ENCODE results near the gene AGPAT3. TPM values are rescaled to one million over a fixed set of nuclear protein-coding genes. Genes with fewer than 3 reads are reported as not detected.

Gene AGPAT3
- polyA plus RNA-seq, 6 donors from 2014 or later: 6.4 to 11.9 (median 8.1) TPM

DNA sequence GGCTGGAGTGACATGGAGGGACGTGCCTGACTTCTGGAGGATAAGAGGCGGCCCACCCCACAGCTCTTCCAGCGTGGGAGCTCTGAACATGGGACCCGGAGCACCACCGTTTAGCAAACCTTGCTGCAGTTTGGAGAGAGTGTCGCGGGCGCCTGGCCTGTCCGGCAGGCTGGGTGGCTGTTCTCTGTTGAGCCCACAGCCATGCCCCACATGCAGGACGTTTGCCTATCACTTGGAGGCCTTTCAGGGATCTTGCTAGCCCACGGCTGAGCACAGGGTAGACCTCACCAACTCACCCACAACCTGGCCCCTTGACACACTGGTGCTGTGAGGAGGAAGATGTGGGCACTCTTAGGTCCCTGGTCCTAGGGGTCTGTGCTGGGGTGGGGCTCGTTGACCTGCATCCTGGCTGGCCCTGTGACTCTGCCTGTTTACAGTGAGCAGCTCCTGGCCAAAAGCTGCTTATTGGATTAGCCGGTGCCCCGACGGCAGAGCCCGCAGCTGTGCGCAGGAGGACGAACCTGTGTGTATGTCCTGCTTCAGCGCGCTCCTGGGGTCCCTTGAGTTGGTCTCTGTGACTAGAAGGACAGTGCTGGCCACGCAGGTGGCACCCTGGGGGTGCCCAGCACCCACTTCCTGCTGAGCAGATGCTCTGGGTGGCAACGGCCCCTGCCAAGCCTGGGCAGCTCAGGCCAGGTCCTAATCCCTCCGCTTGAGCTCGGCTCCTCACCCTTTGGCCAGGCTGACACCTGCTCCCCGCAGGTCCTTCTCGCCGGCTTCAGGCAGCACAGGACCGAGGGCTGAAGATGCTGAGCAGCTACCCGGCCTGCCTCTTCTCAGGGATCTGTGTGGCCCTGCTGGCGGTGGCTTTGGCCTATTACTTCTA is 74.7 kb downstream of the AGPAT3 start:
- no peak for DNase-seq
- peak overlapping the region; percentile 6 to 93 (median 82) for H3K4me3 Mint-ChIP-seq
- no peaks in the 10 kb centered on the region for H3K27me3 Mint-ChIP-seq
- H3K36me3 Mint-ChIP-seq: no peaks in the 10 kb centered on the region
- peaks cover 21 to 32% (median 30%) of the 10 kb centered on the region in 3 donors for H3K4me1 Mint-ChIP-seq
- no peak for ATAC-seq (ENCODE audit: low read depth in 2 of 2)
- peak overlapping the region in 4 of 6 donors; percentile 20 to 84 (median 57) for H3K27ac Mint-ChIP-seq
- H3K9me3 Mint-ChIP-seq: no peaks in the 10 kb centered on the region

DNA sequence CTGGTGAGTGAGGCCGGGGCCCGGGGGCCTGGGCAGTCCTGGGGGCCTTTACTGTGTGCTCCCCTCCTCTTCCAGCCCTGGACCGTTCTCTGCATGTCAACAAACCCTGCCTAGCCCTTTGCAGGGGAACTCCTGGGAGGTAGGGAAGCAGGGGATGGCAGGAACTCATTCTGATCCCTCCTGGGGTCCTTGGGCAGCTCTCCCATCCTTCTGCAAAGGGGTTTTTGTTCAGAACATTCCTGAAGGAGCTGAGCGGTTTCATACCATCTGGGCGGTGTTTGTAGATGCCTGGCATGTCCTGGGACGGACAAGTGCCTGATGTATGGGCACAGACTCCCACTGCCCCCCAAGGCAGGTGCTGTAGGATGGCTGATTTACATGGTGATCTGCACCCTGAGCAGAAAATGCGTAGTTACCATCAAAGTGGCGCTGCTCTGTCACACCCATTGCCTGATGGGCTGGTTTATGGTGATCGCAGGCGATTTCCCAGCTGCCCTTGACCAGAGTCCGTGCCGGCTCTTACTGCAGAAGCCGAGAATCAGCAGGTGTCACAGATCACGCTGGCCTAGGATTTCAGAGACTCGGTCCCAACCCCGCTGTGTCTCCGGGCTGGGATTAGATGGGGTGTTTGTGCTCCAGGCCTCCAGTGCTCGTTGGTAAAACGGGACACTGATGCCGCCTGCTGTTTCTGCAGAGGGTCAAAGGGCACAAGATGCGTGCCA is 75.5 kb downstream of the AGPAT3 start:
- H3K4me1 Mint-ChIP-seq: peaks cover 21 to 32% (median 30%) of the 10 kb centered on the region in 3 donors
- no peaks in the 10 kb centered on the region for H3K9me3 Mint-ChIP-seq
- peak overlapping the region in 2 of 6 donors; percentile 20 to 37 for H3K27ac Mint-ChIP-seq
- no peak for DNase-seq
- ATAC-seq (ENCODE audit: low read depth in 2 of 2): no peak
- H3K36me3 Mint-ChIP-seq: no peaks in the 10 kb centered on the region
- H3K27me3 Mint-ChIP-seq: no peaks in the 10 kb centered on the region
- H3K4me3 Mint-ChIP-seq: no peak overlapping the region

DNA sequence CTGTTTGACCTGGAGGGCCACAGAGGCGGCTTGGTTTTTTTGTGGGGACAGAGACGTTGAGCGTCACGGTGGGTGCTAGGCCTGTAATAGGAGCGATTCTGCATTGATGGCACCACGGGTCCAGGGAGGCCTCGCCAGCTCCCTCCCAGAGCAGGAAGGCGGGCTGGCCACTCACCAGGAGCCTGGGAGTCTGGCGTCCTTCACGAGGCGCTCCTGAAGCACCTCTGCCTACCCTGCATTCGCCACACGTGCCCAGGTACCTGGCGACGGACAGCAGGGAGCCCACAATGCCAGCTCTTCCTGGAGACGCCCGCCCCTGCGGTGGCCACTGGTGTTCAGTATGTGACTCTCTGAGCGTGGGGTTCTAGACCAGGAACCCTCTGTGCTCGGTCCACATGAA is 77.2 kb downstream of the AGPAT3 start:
- Mint-ChIP-seq H3K27me3 (no peaks in the 10 kb centered on the region), H3K4me1 (peaks cover 21 to 30% (median 22%) of the 10 kb centered on the region in 3 donors), H3K27ac (no peak overlapping the region), H3K36me3 (no peaks in the 10 kb centered on the region), H3K4me3 (no peak overlapping the region), H3K9me3 (no peaks in the 10 kb centered on the region)
- DNase-seq (no peak), ATAC-seq (ENCODE audit: low read depth in 2 of 2) (no peak)

DNA sequence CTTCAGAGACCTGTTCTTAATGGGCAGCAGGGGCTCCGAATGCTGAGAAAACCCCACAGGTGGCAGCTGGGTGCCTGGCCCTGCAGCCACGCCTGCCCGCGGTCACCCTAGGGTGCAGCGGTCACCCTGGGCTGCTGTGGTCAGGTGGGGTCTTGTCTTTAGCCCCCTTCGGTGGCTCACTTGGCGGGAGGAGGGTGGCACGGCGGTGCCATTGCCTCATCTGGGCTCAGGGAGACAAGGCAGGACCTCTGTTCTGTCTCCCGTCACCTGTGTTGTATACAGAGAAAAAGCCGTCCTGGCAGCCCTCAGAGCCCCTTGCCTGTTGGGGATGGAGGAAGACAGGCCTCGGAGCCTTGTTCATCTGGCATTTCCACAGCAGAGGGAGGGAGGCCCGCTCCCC is 77.6 kb downstream of the AGPAT3 start:
- no peak overlapping the region for H3K27ac Mint-ChIP-seq
- DNase-seq: no peak
- H3K4me1 Mint-ChIP-seq: peaks cover 17 to 26% (median 18%) of the 10 kb centered on the region in 3 donors
- no peaks in the 10 kb centered on the region for H3K27me3 Mint-ChIP-seq
- no peaks in the 10 kb centered on the region for H3K36me3 Mint-ChIP-seq
- ATAC-seq (ENCODE audit: low read depth in 2 of 2): no peak
- peak overlapping the region in 1 of 8 donors; percentile 5 for H3K4me3 Mint-ChIP-seq
- H3K9me3 Mint-ChIP-seq: no peaks in the 10 kb centered on the region

DNA sequence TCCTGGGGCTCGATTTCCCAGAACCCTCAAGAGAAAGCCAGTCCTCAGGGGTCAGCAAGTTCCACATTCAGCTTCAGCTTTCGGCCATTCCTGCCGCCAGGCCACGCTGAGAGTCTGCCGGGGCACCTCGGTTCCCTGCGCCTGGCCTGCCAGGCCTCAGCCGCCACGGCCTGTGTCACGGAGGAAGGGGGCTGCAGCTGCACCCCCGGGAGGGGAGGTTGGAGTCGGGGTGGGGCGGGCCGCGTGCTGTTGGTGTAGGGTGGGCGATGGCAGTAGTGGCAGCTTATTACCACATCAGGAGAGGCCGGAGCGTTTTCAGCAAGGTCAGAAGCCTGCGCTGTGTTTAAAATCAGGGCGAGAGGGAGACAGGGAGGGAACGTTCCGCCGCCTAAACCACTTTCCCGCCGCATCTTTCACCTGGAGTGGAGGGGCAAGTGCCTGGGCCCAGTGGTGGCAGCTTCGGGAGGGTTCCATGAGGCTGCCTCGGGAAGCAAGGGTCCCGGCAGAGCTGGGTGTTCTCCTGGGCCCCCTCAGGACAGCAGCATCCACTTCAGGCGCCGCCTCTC is 78.6 kb downstream of the AGPAT3 start:
- ATAC-seq (ENCODE audit: low read depth in 2 of 2): no peak

DNA sequence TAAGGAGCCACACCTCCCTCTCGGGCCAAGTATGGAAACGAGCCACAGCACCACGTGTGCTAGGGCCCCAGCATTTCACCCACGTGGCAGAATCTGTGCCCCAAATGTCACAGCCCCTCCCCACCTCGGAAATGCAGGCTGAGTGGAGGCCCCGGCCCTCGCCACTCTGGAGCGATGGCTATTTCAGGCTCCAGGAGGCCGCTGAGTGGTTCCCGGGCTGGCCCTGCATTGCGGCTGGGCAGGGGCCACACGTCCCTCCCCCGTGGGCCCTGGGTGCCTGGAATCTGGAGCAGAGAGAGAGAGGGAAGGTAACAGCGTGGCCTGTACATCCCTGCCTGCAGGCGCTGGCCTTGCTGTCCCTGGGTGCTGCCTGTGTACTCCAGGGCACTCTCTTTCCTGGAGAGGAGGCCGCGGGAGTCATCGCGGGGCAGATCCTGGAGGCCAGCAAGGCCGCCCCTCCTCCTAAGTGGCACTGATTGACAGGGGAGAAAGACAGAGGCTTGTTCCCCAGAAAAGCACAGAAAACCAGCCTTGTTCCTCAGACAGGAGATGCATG is 79.1 kb downstream of the AGPAT3 start:
- no peak for ATAC-seq (ENCODE audit: low read depth in 2 of 2)
- DNase-seq: no peak
- Mint-ChIP-seq H3K36me3 (peaks cover under 1 to 12% of the 10 kb centered on the region in 2 donors), H3K9me3 (peaks cover 0 to 8% (median 4%) of the 10 kb centered on the region in 7 donors), H3K4me1 (peaks cover 6 to 12% (median 11%) of the 10 kb centered on the region in 3 donors), H3K4me3 (peak overlapping the region in 1 of 8 donors; percentile 42), H3K27ac (no peak overlapping the region), H3K27me3 (no peaks in the 10 kb centered on the region)

More for the DNA sequence above, 78.6 kb downstream of the AGPAT3 start:
- Mint-ChIP-seq H3K36me3 (peaks cover 0 to 8% of the 10 kb centered on the region in 2 donors), H3K27ac (no peak overlapping the region), H3K27me3 (no peaks in the 10 kb centered on the region), H3K4me3 (no peak overlapping the region), H3K9me3 (peaks cover 0 to 5% (median 0%) of the 10 kb centered on the region in 7 donors), H3K4me1 (peaks cover 9 to 16% (median 15%) of the 10 kb centered on the region in 3 donors)
- no peak for DNase-seq

DNA sequence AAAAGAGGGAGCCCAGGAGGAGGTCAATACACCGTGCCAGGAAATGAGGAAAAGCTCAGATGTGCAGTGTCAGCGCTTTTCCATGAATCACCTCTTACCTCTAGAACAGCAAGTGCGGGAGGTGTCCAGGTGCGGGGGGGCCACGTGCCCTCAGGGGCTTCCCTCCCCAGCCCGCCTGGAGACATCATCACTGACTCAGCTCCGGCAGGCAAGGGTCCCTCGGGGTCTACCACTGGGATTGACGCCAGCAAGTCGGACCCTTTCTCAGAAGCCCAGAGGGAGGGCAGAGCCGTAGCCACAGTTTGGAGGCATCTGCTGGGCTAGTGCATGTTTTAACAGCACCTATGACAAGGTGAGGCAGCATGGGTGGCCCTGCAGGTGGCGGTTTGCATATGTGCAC is 79.7 kb downstream of the AGPAT3 start:
- DNase-seq (no peak), ATAC-seq (ENCODE audit: low read depth in 2 of 2) (no peak)
- Mint-ChIP-seq H3K27me3 (no peaks in the 10 kb centered on the region), H3K9me3 (peaks cover 0 to 11% (median 9%) of the 10 kb centered on the region in 7 donors), H3K36me3 (peaks cover 6 to 18% of the 10 kb centered on the region in 2 donors), H3K4me3 (no peak overlapping the region), H3K4me1 (peaks cover 9 to 15% (median 15%) of the 10 kb centered on the region in 3 donors), H3K27ac (no peak overlapping the region)

DNA sequence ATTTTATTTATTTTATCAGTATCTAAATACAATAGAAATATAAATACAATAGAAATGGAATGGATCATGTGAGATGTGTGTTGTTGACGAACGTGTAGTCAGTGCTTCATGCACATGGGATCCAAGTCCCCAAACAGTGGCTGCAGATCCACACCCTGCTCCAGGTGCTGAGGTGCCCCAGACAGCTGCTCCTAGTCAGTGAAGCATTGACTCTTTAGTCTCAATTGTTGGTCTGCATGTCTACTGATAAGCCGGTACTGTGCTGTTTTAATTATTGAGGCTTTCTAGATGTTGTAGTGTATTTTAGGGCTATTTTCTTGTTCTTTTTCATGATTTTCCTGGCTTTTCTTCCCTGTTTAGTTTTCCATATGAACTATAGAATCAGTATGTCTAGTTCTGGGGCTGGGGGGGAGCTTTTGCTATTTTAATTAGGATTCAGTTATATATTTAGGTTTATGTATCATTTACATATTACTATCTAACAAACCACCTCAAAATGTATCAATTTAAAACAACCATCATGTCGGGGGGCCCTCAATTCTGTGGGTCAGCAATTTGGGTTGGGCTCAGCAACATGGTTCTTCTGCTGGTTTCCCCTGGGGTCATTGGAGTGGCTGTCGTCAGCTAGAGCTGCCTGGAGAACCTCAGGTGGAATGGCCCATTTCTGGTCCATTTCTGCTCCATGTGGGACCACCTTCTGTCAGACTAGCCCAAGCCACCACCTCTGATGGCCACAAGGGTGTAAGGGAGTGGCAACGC is 83.9 kb downstream of the AGPAT3 start:
- Mint-ChIP-seq H3K27ac (peak overlapping the region in 1 of 6 donors; percentile 63), H3K36me3 (peaks cover 9 to 21% of the 10 kb centered on the region in 2 donors), H3K9me3 (peaks cover 0 to 13% (median 9%) of the 10 kb centered on the region in 7 donors), H3K4me3 (peak overlapping the region in 2 of 8 donors; percentile 30 to 59), H3K4me1 (peaks cover 20 to 41% (median 31%) of the 10 kb centered on the region in 3 donors), H3K27me3 (no peaks in the 10 kb centered on the region)
- ATAC-seq (ENCODE audit: low read depth in 2 of 2): no peak
- DNase-seq: no peak

DNA sequence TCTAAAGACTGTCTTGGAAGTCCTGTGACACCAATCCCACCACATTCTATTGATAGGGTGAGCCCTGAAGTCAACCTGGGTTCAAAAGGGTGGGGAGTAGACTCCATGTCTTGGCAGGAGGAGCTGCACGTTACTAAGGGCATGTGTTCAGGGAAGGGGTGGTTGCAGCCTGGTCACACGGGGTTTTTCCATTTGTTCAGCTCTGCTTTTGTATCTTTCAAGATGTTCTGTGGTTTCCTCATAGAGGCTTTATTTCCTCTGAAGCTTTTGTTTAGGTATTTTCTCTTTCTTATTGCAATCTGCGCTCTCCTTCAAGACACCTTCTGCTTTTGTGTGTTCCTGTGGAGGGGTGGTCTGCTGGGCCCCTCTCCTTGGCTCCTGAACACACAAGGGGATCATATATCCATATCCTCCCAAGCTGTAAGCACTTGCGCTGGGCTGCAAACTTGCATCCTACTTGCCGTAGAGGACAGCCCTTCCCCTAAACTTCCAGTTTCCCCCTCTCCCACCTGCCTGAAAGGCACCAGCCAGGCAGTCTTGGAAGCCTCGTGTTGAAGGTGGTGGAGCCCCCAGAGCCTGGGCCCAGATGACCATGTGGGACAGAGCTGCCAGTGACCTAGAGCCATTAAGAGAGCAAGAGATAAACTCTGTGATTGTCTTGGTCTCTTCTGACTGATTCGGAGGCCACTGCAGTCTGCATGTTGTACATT is 84.6 kb downstream of the AGPAT3 start:
- H3K4me3 Mint-ChIP-seq: peak overlapping the region in 5 of 8 donors; percentile 30 to 59 (median 37)
- DNase-seq: no peak
- peaks cover 9 to 21% of the 10 kb centered on the region in 2 donors for H3K36me3 Mint-ChIP-seq
- H3K27ac Mint-ChIP-seq: peak overlapping the region in 4 of 6 donors; percentile 23 to 65 (median 45)
- H3K27me3 Mint-ChIP-seq: no peaks in the 10 kb centered on the region
- H3K4me1 Mint-ChIP-seq: peaks cover 17 to 44% (median 31%) of the 10 kb centered on the region in 3 donors
- H3K9me3 Mint-ChIP-seq: peaks cover 0 to 13% (median 9%) of the 10 kb centered on the region in 7 donors
- ATAC-seq (ENCODE audit: low read depth in 2 of 2): peak in 1 of 2 donors; percentile 16

DNA sequence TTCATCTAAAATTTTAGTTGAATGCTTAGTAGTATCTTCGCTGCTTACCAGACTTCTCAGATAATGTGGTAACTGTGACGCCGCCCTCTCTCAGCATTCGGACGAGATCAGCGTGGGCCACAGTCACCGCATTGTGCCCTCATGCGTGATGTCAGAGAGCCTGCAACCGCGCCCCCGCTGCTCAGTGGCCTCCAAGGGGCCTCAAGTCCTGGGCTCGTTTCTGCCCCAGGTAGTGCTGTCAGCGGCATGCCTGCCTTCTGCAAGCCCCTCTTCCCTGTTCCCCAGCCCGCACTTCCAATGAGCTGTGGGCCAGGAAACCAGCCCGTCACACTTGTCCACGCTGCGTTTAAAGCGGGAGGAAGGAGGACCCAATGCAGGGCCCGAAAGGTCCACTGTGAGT is 85.5 kb downstream of the AGPAT3 start:
- DNase-seq: no peak
- peak overlapping the region in 3 of 6 donors; percentile 25 to 63 (median 57) for H3K27ac Mint-ChIP-seq
- H3K9me3 Mint-ChIP-seq: peaks cover 0 to 13% (median 9%) of the 10 kb centered on the region in 7 donors
- ATAC-seq (ENCODE audit: low read depth in 2 of 2): no peak
- H3K4me3 Mint-ChIP-seq: no peak overlapping the region
- H3K4me1 Mint-ChIP-seq: peaks cover 17 to 44% (median 31%) of the 10 kb centered on the region in 3 donors
- peaks cover 9 to 21% of the 10 kb centered on the region in 2 donors for H3K36me3 Mint-ChIP-seq
- H3K27me3 Mint-ChIP-seq: no peaks in the 10 kb centered on the region

DNA sequence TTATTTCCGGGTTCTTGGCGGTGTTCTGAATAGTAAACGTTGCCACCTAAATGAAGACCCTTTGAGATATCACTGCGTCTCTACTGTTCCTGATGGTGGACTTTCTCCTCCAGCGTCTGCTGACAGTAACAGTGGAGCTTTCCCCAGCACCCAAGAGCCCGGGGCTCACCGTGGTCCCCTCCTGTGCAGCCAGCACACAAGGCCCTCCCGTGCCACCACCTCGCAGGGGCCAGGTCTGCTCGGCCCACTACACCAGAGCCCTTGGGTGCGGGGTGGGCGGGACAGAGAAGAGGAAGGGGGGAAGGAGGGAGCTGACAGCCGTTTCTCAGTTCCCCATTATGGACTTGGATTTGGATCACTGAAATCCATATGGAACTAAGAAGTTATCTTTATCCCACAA is 85.9 kb downstream of the AGPAT3 start:
- H3K36me3 Mint-ChIP-seq: peaks cover 9 to 21% of the 10 kb centered on the region in 2 donors
- DNase-seq: no peak
- no peaks in the 10 kb centered on the region for H3K27me3 Mint-ChIP-seq
- no peak overlapping the region for H3K4me3 Mint-ChIP-seq
- H3K9me3 Mint-ChIP-seq: peaks cover 0 to 13% (median 9%) of the 10 kb centered on the region in 7 donors
- no peak overlapping the region for H3K27ac Mint-ChIP-seq
- peaks cover 17 to 45% (median 32%) of the 10 kb centered on the region in 3 donors for H3K4me1 Mint-ChIP-seq
- ATAC-seq (ENCODE audit: low read depth in 2 of 2): no peak
